SW 1271 (cell line): ENCODE data around the gene ACVR1B.

ENCODE experiments used
- DNase-seq, 2 experiments: peaks; one replicate each; lab custom pipeline; 2025; lab: John Stamatoyannopoulos, UW

Gene ACVR1B

GRCh38 chr12:51917041-51917590 lies 34.4 kb upstream of the ACVR1B start:
- no peak for DNase-seq

- DNase-seq, result no peak
Measured at GRCh38 chr12:51917746-51918453, 33.6 kb upstream of the ACVR1B start.

- DNase-seq, result no peak
Measured at GRCh38 chr12:51920046-51920445, 31.5 kb upstream of the ACVR1B start.

GRCh38 chr12:51921017-51921725 lies 30.3 kb upstream of the ACVR1B start:
- DNase-seq, result no peak

- no peak for DNase-seq
Measured at GRCh38 chr12:51922146-51922545, 29.4 kb upstream of the ACVR1B start.

GRCh38 chr12:51922762-51923505 lies 28.6 kb upstream of the ACVR1B start:
- DNase-seq, result no peak

- DNase-seq, result no peak
Measured at GRCh38 chr12:51923506-51924365, 27.8 kb upstream of the ACVR1B start.

- DNase-seq, result no peak
Measured at GRCh38 chr12:51924551-51925319, 26.8 kb upstream of the ACVR1B start.

GRCh38 chr12:51925346-51926063 lies 26.0 kb upstream of the ACVR1B start:
- DNase-seq, result no peak

GRCh38 chr12:51926064-51926632 lies 25.4 kb upstream of the ACVR1B start:
- no peak for DNase-seq

- DNase-seq, result no peak
Measured at GRCh38 chr12:51926718-51927117, 24.8 kb upstream of the ACVR1B start.

- no peak for DNase-seq
Measured at GRCh38 chr12:51932218-51933076, 19.1 kb upstream of the ACVR1B start.

GRCh38 chr12:51934080-51934479 lies 17.4 kb upstream of the ACVR1B start:
- no peak for DNase-seq

GRCh38 chr12:51937926-51938325 lies 13.6 kb upstream of the ACVR1B start:
- DNase-seq, result no peak

- no peak for DNase-seq
Measured at GRCh38 chr12:51938726-51939125, 12.8 kb upstream of the ACVR1B start.

GRCh38 chr12:51941011-51941581 lies 10.4 kb upstream of the ACVR1B start:
- no peak for DNase-seq

GRCh38 chr12:51941604-51942003 lies 9.9 kb upstream of the ACVR1B start:
- no peak for DNase-seq

- no peak for DNase-seq
Measured at GRCh38 chr12:51942056-51942455, 9.4 kb upstream of the ACVR1B start.
